ENCODE results near the gene TMEM123. TPM values are rescaled to one million over a fixed set of nuclear protein-coding genes. Genes with fewer than 3 reads are reported as not detected.
A peak's percentile ranks its signal among the peaks of the same experiment; 100 is the strongest.

TMEM123 gene
- total and polyA plus RNA-seq, 10 of the 15 experiments (the other 5 are each of a cell fraction or from before 2014, with no cell fraction given): 35.1 to 667 (median 123) TPM

- ChIA-PET CTCF (interaction anchor here (0.7 kb wide), 1 partner anchor 121 kb away, joined by 3 read pairs; no protein-coding TSS in a partner anchor), SMC1A (ENCODE audit: uncharacterized antibody, unreplicated experiment) (no interaction called here), RAD21 (ENCODE audit: unreplicated experiment) (no interaction called here), POLR2A (no interaction called here)
- no peak overlapping the region for H2AFZ ChIP-seq (ENCODE audit: control insufficient read depth, low read depth, low read length)
- H3K36me3 ChIP-seq (ENCODE audit: control insufficient read depth in 2 of 2, insufficient read depth in 2 of 2, low read length in 1 of 2): no peaks in the 10 kb centered on the region
- DNase-seq (ENCODE audit: low read depth, low spot score): no peak
- no peak overlapping the region for H3K27ac ChIP-seq (ENCODE audit: control insufficient read depth, insufficient read depth)
- no peaks in the 10 kb centered on the region for H4K20me1 ChIP-seq (ENCODE audit: control insufficient read depth, insufficient read depth)
- no peaks in the 10 kb centered on the region for H3K9me3 ChIP-seq (replicated peaks; ENCODE audit: control insufficient read depth, insufficient read depth, low read length)
- BruUV-seq (replicated peaks): no TSS peak
- in situ Hi-C loops (cut with MboI) (no loop called here), intact Hi-C loops (cut with micrococcal nuclease; ENCODE audit: unreplicated experiment) (no loop called here)
- H3K79me2 ChIP-seq (ENCODE audit: control insufficient read depth, insufficient read depth, low read length): no peaks in the 10 kb centered on the region
- peaks cover 18% of the 10 kb centered on the region for H3K4me1 ChIP-seq (ENCODE audit: control insufficient read depth, insufficient read depth, low read length)
- H3K9ac ChIP-seq (ENCODE audit: control insufficient read depth, insufficient read depth, low read length): no peak overlapping the region
- H3K4me2 ChIP-seq (ENCODE audit: control insufficient read depth, insufficient read depth): no peak overlapping the region
- H3K4me3 ChIP-seq: no peak overlapping the region
- no peaks in the 10 kb centered on the region for H3K27me3 ChIP-seq (replicated peaks in 1 of 2; ENCODE audit: control insufficient read depth in 2 of 2, insufficient read depth in 2 of 2, low read length in 1 of 2)
- TF ChIP-seq ZNF384 (IDR thresholded peaks at IDR 0.05; ENCODE audit: borderline replicate concordance, low read depth, low read length) (peak; percentile 72; the same call in 1 of the 2 replicates), RUNX3 (IDR thresholded peaks at IDR 0.05; ENCODE audit: low read length) (peak; percentile 60), ZBTB33 (IDR thresholded peaks at IDR 0.05) (no peak), BCLAF1 (IDR thresholded peaks at IDR 0.05) (no peak), CHD1 (IDR thresholded peaks at IDR 0.05; ENCODE audit: low read depth, low read length) (no peak), RBBP5 (conservative IDR thresholded peaks at IDR 0.05) (no peak)
- ATAC-seq: no peak
- FAIRE-seq: no peak
- WGBS (ENCODE audit: insufficient coverage, insufficient replicate concordance, low lambda C conversion rate, missing lambda C conversion rate): 71% methylated on average over 3 of the region's 3 CpGs
Measured at GRCh38 chr11:102470251-102470650, 17.7 kb upstream of the TMEM123 start.

All from GM12878 (cell line).